GM19240 (cell line): Measurements from ENCODE around the gene TMTC3.
"Not testable (repeated sequence)": the region's sequence is repeated elsewhere in the genome, so short reads cannot be mapped to it uniquely, and the experiment has no call there.

Experiments used
- DNase-seq: peaks from one replicate; pipeline ENCODE4 v3.0.0; 2011; ENCODE audit warnings: low spot score; ENCODE audit not compliant: insufficient read length

The TMTC3 gene

DNA sequence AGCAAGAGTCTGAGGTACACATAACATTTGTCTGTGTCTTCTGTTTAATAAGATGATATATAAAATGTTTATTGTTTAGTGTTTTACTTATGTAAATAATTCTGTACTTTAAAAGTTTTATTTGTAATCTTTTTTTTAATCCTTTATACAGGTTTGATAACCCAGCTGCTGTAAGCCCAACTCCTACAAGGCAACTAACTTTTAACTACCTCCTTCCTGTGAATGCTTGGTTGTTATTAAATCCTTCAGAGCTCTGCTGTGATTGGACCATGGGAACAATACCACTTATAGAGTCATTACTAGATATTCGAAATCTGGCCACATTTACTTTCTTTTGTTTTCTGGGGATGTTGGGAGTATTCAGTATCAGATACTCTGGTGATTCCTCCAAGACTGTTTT is 24.1 kb downstream of the TMTC3 start:
- DNase-seq: no peak

DNA sequence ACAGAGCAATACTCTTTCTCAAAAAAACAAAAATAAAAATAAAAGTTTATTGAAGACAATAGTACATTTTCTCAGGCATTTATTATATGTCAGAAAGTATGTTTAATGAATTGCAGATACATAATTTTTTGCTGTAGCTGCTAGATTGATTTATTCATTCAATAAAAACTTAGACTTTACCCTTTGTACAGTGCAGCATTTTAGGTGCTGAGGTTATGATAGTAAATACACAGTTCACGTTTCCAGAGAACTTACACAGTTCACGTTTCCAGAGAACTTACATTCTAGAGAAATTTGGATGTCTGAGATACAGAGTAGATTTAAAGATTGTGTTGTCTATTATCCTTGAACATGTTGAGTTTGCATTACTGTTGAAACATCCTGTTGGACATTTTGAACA is 25.3 kb downstream of the TMTC3 start:
- no peak for DNase-seq

DNA sequence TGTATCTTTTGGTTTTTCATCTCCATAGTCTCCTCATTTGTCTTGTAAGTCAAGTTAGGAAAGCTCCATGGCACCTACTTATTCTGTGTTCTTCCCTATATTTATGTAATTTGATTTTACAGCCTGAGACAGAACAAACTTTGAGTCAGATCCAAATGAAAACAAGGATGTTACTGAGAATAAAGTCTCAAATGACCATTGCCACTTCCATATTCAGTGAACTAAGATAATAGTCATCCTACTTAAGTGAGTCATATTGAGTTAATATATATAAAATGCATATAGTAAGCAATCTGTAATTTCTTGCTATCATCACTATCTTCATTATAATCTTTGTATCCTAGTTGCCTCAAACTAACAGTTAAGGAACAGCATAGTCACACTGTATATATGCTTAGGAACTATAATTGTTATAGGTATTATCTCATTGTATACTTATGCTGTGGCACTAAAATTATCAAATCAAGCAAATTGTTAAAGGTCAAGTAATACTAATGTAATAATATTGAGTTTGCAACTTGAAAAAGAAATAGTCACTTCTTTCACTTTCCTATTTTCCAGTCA is 30.8 kb downstream of the TMTC3 start:
- no peak for DNase-seq

DNA sequence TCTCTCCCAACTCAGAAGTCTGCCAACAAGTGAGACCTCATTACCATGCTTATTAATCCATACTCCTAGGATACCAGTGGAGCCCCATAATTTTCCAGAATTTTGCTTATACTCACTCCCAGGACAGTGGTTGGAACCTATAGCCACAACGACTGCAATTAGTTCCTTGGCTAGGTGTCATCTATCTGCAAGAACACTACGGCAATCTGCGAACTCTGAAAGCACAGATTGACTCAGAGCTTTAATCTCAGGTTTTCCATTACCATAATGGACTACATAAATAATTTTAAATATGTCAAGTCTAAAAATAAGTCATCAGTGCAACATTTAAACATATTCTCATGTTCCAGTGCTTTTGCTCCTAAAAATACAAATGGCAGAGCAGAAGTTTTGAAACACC is 33.4 kb downstream of the TMTC3 start:
- no peak for DNase-seq

DNA sequence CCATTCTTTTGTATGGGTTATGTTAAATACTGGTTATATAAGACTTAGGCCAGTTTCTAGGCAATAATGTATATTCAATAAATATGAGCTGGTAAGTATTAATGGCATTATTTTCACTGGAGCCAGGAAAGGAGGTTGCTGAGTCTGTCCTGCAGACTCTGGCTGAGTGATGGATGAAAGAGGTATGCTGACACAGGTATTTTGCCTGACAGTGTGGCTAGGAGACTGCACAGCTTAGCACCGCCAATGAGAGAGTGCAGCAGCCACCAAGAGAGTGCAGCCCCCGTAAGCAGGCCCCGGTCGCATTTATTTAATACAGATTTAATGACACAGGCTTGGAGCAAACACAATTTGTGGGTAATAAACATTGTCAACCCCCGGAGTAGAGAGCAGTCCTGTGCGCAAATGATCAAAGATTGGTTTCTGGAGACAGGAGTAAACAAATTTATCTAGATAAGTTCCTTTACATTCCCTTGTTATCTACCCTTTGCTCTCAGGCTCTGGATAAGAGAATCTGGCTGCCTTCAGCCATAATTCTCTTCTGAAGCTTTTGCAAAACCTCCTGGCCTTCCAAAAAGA is 37.4 kb downstream of the TMTC3 start:
- no peak for DNase-seq

DNA sequence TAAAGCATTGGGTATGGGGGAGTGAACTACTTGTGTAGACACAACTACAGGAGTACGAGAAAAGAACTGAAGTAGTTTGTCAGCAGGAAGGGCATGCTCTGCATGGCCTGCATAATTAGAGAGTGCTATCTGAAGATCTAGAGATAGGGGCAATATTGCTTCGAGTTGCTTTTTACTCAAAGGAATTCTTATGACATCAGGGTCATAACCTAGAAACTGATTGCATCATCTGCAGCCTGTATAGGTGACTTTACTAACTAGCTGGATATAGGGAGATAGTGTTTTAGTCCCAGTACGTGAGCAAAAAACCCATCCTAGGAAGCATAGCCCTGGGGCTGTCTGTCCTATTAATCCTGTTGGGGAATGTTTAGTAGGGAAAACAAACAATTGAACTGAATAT is 39.8 kb downstream of the TMTC3 start:
- DNase-seq: no peak

DNA sequence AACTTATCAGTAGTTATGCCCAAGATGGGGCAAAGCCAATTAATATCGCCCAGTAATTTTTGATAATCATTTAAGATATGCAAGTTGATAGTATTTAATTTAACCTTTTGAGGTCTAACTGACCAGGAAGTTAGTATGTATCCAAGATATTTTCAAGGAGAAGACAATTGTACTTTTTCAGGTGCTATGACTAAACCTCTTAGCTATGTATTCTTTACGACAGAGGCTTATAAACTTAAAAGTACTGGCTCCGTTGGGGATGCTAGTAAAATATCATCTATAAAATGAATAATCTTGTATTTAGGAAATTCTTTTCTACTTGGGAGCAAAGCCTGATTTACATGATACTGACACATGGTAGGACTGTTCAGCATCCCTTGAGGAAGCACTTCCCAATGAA is 40.3 kb downstream of the TMTC3 start:
- DNase-seq: no peak

DNA sequence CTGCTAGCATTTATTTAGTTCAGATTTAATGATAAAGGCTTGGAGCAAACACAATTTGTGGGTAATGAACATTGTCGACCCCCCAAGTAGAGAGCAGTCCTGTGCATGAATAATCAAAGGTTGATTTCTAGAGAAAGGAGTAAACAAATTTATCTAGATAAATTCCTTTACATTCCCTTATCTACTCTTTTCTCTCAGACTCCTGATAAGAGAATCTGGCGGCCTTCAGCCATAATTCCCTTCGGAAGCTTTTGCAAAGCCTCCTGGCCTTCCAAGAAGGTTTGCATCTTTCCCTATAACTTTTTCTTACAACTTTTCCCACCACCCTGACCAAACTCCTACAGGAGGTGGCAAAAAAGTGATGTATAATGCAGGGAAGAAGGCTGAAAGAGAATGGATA is 42.1 kb downstream of the TMTC3 start:
- no peak for DNase-seq

DNA sequence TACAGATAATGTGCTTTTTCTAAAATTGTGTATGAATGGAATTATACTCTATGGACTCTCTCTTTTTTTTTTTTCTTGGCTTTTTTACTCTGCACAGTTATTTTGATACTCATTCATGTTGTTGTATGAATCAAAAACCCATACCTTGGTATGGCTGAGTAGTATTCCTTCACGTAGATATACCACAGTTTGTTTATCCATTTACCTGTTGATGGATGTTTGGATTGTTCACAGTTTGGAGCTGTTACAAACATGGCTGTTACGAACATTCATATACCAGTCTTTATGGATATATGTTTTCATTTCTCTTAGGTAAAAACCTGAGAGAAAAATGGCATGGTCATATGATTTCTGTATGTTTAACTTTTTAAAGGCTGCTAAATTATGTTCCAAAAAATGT is 43.2 kb downstream of the TMTC3 start:
- DNase-seq: no peak

DNA sequence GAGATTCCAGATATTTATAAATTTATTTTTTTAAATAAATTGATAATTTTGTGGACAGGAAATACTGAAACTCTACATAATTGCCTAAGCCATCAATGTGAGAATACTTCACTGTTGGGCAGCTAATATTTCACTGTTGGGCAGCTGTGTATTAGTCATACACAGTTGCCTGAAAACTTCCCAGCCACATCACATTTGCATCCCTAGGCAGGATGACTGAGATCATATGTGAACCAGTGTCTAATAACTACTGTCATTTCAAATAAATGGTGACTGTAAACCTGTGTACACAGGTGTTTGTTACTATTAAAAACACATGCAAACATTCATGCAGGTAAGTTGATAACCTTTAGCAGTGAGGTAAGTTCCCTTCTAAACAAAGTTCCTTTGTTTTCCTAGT is 43.9 kb downstream of the TMTC3 start:
- DNase-seq: no peak

DNA sequence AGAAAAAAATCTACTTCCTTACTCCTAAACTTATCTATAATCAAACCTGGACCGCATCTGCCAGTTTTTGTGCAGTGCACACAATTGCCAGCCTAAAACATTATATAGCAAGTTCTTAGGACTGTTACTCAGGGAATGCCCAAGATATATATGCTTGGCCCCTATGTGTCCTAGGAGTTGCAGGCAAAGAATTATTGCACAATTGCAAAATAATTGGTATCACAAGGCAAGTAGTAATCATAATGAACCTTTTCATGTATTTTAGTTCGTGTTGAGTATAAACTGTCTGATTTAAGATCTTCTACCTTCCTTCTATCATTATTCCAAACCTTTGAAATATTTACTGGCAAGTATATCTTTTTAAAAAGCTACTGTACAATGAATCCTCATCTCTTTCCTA is 45.5 kb downstream of the TMTC3 start:
- DNase-seq: no peak

DNA sequence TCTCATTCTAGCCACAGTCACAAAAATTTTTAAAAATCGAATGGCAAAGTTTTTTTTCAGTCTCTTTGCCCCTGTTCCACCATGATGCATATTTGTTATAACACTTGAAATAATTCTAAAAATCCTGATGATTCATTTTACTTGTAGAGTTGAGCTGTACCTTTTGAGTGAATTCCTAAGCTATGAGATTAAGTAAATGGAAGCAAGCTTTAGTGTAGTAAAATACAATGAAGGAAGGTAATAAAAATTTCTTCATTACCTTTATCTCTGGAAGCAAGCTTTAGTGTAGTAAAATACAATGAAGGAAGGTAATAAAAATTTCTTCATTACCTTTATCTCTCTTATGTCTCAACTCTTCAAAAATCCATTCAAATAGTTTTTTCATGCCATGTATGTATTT is 46.1 kb downstream of the TMTC3 start:
- DNase-seq: no peak

DNA sequence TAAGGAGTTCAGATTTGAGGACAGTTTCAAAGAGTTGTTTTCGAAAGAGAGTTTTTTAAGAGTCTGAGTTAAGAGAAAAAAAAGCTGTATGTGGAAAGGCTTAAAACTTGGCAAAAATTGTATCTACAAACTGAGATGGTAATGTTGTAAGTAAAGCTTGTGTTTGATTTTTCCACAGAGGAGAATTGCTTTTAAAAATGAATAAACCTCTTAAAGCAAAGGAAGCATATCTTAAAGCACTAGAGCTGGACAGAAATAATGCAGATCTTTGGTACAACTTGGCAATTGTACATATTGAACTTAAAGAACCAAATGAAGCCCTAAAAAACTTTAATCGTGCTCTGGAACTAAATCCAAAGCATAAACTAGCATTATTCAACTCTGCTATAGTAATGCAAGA is 50.3 kb downstream of the TMTC3 start:
- no peak for DNase-seq

DNA sequence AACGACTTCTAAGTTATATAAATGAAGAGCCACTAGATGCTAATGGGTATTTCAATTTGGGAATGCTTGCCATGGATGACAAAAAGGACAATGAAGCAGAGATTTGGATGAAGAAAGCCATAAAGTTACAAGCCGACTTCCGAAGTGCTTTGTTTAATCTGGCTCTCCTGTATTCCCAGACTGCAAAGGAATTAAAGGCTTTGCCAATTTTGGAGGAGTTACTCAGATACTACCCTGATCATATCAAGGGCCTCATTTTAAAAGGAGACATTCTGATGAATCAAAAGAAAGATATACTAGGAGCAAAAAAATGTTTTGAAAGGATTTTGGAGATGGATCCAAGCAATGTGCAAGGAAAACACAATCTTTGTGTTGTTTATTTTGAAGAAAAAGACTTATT is 52.8 kb downstream of the TMTC3 start:
- DNase-seq: no peak

DNA sequence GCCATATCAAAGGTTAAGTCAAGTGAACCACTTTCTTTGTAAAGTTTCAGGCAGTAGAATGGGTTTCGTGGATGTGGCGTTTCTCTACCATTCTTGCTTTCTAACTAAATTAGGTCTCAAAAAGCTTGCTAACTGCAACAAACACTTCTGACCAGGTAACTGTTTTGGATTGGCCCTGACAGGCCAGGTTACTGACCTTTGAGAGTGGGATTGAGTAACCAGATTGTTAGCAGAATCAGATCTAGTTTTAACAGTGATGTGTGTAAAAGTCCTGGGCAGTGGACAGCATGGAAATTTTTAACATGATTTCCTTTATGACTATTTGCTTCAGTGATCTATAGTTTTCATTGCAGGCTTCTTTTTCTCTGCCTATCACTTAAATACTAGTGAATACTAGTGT is 57.9 kb downstream of the TMTC3 start:
- no peak for DNase-seq

DNA sequence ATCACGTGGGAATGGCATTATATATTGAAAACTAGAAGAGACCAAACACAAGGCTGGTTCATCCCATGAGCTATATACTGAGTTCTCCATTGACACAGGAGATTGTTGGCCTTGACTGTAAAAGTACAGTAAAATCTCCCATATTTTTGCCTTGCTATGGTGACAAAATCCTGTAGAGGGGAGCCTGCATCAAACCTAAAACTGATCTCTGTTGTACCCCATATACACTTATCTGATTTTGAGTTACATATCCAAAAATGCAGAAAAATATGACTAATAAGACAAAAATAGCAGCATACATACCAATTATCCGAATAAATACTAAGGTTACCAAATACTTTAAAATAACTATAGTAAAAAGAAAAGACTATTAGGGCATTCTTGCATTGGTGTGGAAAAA is 60.4 kb downstream of the TMTC3 start:
- no peak for DNase-seq

DNA sequence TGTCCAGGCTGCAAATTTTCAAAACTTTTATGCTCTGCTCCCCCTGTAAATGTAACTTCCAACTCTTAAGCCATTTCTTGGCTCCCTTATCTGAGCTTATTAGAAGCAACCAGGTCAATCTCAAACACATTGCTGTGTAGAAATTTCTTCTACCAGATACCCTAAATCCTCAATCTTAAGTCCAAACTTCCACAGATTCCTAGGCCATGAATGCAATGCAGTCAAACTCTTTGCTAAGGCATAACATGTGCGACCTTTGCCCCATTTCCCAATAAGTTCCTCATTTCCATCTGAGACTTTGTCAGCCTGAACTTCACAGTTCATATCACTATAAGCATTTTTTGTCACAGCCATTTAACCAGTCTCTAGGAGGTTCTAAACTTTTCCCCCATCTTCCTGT is 64.5 kb downstream of the TMTC3 start:
- no peak for DNase-seq

DNA sequence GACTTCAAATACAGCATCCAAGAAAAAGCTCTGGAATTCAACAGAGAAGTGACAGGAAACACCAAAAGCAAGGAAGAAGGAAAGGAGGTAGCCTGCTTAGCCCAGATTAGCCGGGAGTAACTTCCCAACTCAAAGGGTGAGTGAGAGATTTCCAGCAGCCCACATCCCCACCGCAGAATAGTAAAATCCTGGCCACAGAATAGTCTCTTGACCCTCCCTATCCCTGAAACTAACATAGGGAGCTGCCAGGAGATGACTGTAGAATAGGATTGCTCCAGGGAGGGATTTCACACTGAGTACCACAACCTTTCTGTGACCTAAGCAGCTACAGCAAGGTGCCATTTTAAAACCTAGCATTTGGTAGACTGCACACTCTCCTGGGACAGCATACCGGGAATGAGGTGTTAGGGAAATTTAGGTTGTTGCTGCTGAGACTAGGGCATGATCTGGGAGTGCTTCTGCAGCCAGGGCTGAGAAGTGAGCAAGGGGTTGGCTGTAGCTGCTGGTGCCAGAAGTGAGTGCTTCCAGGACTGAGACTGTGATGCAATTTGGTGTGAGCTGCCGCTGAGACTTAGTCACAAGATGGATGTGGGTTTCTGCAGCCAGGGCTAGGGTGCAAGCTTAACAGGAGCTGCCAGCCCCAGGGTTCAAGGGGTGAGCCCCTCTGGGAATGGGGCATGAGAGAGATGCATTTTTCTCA is 66.0 kb downstream of the TMTC3 start:
- no peak for DNase-seq

DNA sequence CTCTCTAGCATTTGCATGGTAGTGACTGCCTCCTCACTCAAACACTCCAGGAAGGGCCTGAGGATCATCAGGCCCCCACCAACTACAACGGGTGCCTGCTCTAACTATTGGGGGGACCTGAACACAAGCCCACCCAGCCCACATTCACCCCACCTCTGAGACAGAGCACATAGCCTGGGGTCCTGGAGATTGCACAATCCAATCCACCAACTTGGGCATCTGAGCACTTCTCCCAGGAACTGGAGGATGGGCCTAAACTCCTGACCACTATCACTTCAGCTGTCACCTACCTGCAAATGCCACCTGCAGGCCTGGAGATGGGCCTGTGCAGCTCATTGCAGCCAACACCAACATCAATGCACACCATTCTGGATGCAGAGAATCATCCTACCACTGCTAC is 66.6 kb downstream of the TMTC3 start:
- DNase-seq: no peak

DNA sequence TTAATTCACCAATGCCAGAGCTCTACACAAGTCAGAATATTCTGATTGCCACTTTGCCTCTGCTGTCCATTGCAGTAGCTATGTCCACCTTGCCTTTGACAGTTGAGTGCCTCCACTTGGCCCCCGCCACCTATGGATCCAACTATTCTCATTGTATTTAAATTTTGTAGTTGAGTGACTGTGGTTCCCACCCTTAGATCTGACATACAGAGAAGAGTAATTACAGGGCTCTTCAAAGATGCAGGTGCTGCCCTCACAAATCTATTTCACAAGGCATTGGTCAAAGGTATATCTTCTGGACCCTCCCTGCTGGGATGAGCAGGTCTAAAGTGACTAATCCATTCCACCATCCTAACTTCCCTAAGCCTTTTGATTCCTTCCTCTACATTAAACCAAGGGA is 68.2 kb downstream of the TMTC3 start:
- DNase-seq: not testable (repeated sequence)

DNA sequence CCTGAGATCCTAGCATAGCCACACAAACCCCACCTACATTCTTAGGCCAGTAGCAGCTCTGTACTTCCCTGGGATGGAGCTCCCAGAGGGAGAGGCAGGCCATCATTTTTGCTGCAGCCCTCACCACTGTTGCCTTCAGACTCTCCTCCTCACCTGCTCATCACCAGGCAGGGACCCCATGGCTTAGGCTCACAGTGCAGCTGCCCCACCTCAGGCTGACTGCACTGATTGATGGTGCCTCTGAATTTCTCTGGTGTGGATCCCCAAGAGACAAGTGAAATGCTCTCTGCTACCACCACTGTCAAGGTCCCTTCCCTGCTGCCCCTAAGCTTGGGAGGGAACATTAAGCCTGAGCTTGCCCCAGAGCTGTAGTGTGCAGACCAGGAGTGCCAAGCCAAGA is 76.2 kb downstream of the TMTC3 start:
- no peak for DNase-seq

DNA sequence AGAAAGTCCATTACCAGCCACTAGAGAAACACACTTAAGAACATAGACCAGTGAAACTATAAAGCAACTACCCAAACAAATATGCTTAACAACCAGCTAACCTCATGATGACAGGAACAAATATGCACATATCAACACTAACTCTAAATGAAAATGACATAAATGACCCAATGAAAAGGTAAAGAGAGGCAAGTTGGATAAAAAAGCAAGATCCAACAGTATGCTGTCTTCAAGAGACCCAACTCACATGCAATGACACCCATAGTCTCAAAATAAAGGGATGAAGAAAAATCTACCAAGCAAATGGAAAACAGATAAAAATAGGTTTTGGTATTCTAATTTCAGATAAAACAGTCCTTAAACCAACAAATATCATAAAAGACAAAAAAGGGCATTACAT is 77.8 kb downstream of the TMTC3 start:
- DNase-seq: no peak

DNA sequence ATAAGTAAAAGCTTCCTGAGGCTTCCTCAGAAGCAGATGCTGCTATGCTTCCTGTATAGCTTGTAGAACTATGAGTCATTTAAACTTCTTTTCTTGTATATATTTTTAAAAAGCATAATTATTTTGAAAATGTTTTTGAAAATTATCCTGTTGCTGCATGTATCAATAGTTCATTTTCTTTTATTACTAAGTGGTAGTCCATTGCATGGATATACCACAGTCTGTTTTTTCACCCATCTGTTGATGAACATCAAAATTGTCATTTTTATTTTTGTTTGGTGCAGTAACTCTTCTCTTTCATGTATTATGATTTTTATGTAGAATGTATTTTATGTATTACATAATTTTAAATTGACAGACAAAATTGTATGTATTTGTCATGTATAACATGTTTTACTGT is 81.4 kb downstream of the TMTC3 start:
- DNase-seq: no peak
